ENCODE measurements around the gene UFSP2.

The UFSP2 gene

GRCh38 chr4:185426960-185427688 lies 1.4 kb upstream of the UFSP2 start:
- no peak for DNase-seq

GRCh38 chr4:185424905-185425646 lies 688 bp downstream of the UFSP2 start:
- DNase-seq, result no peak

- no peak for DNase-seq
Observed at GRCh38 chr4:185421366-185422124, 4.2 kb downstream of the UFSP2 start.

DNA sequence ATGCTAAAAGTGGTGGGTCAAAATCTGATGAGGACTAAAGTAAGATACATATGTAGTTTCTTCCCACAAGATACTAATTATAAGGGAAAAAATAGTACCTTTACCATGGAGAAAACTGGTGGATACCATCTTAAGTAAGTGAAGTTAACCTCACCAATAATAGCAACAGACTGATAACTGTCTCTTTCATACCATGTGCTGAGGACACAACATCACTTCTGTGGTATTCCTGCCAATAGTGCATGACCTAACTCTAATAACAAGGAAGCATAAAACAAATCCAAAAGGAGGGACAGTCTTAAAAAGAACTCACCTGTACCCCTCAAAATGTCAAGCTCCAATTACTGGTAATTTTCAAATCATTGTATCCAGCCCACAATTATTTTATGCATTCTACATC lies 8.8 kb downstream of the UFSP2 start:
- no peak for DNase-seq

DNA sequence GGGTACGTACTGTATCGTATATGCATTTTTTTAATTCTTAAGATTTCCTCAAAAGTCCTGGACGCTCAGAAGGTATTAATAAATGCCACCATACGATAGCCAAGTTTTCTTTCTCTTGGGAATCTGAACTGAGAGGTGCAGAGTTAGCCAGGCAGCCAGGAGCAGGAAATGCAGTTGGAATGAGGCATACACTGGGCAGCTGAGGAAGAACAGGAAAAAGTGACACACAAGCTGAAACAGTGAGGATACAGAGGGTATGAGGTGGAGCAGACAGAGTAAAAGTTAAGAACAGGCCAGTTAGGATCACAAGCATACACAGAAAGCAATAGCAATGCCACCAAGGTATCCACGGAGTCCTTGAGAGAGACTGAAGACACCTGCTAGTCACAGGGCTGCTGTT lies 13.4 kb downstream of the UFSP2 start:
- no peak for DNase-seq

GRCh38 chr4:185411849-185412248 lies 13.9 kb downstream of the UFSP2 start:
- DNase-seq, result no peak

- no peak for DNase-seq
Observed at GRCh38 chr4:185408432-185408831, 17.3 kb downstream of the UFSP2 start.

- DNase-seq, result no peak
Observed at GRCh38 chr4:185405296-185405999, 20.3 kb downstream of the UFSP2 start.

DNA sequence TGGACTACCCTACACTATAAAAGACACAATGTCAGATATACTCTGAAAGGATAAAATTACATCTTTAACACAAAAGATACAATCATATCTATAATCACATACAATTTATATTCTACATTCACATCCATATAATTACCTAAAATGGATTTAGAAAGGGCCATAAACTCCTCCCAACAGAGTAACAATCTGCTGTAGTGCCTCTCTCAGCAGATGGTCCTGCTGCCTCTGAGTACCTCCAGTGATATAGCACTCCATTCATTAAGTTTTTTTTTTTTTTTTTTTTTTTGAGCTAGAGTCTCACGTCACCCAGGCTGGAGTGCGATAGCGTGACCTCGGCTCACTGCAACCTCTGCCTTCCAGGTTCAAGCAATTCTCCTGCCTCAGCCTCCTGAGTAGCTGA lies 21.7 kb downstream of the UFSP2 start:
- DNase-seq, result peak; percentile 69

GRCh38 chr4:185399466-185399865 lies 26.3 kb downstream of the UFSP2 start:
- no peak for DNase-seq

- no peak for DNase-seq
Observed at GRCh38 chr4:185398618-185399017, 27.1 kb downstream of the UFSP2 start.

DNA sequence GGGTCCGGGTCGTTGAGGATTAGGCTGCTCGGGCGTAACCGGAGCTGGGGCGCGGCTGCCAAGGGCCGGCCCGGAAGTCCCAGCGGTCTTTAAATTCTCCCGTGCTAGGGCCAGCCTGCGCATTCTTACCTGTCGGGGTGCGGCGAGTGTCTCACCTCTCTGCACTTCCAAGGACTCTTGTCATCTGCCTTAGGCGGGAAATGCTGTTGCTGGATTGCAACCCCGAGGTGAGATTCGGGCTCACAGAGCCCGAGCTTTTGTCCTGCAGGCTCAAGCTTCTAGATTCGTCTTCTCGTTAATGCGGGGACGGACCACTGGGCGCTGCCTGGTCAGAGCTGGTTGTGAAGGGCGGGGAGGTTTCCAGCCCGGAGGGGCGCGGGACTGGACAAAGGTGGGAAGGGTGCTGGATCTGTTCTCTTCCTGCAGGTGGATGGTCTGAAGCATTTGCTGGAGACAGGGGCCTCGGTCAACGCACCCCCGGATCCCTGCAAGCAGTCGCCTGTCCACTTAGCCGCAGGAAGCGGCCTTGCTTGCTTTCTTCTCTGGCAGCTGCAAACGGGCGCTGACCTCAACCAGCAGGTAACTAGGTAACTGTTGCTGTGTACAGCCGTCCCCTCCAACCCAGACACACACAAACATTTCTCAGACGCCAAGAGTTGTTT lies 28.9 kb downstream of the UFSP2 start, which contains the start of gene ANKRD37:
ANKRD37 (plus strand) TSS at position 118 of the 662 bp plus-strand sequence; CDS start at position 201, 83 bp downstream.
- no peak for DNase-seq

GRCh38 chr4:185395956-185396723 lies 29.6 kb downstream of the UFSP2 start:
- DNase-seq, result peak; percentile 83

DNA sequence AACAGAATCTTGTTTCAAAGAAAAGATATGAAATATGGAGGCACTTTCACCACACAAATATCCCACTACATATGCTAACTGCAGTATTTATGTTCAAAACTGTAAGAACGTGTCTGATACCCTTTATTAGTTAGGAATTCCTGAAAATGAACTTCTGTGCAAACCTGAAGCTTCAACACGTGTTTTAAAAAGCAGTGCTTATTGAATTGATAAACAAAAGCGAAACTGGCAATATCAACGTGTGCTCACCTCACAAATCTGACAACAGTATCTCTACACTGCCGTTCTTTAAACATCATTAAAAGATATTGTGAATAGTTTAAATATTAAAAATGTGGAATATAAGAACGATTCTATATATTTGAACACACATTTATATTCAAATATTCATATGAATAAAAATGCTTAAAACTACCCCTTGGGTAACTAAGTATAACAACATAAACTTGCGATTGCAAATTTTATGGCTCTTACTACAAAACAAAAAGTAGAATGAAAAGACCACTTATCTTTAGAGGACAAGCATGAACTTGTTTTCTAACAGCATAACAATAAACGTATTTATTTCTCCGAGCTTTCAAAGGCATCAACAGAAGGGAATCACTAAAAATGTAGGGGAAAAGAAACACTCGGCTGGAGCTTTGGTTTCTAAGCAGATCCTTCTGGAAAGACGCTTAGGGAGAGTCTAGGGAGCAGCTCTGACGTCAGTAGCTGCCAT lies 30.4 kb downstream of the UFSP2 start, which contains the start of gene LRP2BP:
LRP2BP (minus strand) TSS at position 687 of the 718 bp plus-strand sequence. CDS start 17,738 bp downstream, outside the sequence.
- DNase-seq, result no peak

DNA sequence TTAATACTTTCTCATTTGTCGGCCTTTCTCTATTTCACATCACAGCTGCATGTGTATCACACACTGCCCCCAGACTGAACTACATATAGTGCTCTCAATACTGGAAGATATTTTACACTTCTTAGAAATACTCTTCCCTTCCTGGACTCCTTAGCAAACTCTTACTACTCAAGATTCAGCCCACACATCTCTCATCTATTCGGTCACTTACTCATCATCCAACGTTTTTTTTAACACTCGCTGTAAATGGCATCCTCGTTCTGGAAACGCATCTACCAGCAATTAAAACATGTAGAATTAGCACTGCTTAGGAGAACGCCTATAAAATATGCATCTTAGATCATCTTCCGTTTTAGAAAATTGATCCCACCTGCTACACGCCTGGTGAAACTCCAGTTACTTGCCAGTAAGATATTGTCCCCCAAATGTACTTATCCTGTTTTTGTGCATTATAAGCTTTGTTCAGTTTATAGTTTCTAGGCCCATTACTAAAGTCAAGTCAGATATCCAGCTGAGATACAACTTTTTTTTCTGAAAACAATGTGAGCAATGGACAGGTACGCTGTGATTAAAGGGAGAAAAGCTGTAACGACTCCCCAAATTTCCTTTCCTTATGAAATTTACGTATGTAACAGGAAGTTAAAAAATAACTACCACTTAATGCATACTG lies 31.1 kb downstream of the UFSP2 start:
- DNase-seq, result no peak

GRCh38 chr4:185392156-185392555 lies 33.6 kb downstream of the UFSP2 start:
- DNase-seq, result no peak

DNA sequence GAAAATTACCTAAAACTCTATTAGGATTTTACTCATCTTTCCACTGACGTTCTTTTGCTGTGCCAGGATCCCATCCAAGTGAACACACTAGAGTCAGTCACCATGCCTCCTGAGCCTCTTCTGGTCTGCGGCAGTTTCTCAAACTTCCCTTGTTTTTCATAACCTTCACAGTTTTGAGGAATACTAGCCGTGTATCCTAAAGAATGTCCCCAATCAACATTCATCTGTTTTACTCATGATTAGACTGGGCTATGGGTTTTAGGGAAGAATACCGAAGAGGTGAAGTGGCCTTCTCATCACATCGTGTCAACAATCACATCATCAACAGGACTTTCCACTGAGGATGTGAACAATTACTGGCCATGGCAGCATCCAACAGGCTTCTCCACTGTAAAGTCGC lies 34.8 kb downstream of the UFSP2 start:
- DNase-seq, result no peak

- no peak for DNase-seq
Observed at GRCh38 chr4:185387957-185388356, 37.8 kb downstream of the UFSP2 start.

DNA sequence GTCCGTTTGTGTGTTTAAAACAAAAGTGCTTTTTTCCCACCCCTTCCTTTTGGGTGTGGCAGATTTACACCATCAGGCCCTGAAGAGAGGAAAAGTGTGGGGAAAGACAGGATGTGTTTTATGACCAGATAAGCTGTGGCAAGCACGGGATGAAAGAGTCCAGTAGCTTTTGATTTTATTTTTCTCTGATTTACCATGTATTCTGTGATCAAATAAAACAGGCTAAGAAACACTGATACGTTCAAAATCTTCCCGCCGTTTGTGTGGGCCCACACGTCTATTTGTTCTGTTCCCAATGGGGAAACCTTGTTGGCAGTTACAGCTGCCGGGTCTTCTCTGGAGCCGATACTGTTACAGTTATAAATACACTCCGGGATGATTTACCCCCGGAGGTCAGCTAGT lies 40.8 kb downstream of the UFSP2 start:
- no peak for DNase-seq

GRCh38 chr4:185384061-185384460 lies 41.7 kb downstream of the UFSP2 start:
- DNase-seq, result no peak
